Omental fat pad (tissue), 4 donors: ENCODE results near the gene PIK3R1. TPM values are rescaled to one million over a fixed set of nuclear protein-coding genes. Genes with fewer than 3 reads are reported as not detected.

Experiments used
- ATAC-seq: fragments of 150-250 bp; one replicate; pipeline ENCODE4 v1.9.1; 2016; ENCODE audit warnings: mild to moderate bottlenecking, moderate library complexity; ENCODE audit not compliant: low FRiP score
- DNase-seq: peaks from one replicate; pipeline ENCODE4 v3.0.0-alpha.2; 2019; ENCODE audit warnings: low spot score
- total RNA-seq, 4 donors: library from RNA; depleted of rRNA; stranded (reverse); fragments of >200 nt; gene quantifications; one replicate each; pipeline ENCODE4 v1.1.0, GENCODE V29; 2016
- TF ChIP-seq, protein P1 (sequence below), 3 donors: fragments of 450-650 bp; IDR thresholded peaks; one replicate each; pipeline ENCODE4 v1.5.1; 2016 to 2017; ENCODE audit warnings: antibody characterized with exemption in 3 of 3, mild to moderate bottlenecking in 3 of 3, moderate library complexity in 2 of 3

PIK3R1 gene
- total RNA-seq, 4 donors from 2014 or later = 90.5 to 188 (median 148) TPM

DNA sequence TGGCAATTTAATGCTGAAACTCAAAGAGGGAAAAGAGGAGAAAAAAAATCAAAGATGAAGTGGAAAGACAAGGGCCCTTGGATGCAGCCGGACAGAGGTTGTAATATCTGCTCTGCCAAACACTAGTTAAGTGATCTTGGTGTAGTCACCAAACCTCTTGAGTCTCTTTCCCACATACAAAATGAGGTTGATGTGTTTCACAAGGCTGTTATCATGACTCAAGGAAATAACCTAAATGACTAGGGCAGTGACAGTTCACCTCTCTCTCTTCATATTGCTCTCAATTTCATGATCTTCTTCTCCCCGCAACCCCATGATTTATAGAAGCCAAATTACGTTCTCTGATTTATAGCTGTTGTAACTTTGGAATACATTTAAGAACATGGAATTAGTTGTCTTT, 44.9 kb downstream of the PIK3R1 start:
- DNase-seq (no peak), ATAC-seq (no peak)
- TF ChIP-seq, protein P1, sequence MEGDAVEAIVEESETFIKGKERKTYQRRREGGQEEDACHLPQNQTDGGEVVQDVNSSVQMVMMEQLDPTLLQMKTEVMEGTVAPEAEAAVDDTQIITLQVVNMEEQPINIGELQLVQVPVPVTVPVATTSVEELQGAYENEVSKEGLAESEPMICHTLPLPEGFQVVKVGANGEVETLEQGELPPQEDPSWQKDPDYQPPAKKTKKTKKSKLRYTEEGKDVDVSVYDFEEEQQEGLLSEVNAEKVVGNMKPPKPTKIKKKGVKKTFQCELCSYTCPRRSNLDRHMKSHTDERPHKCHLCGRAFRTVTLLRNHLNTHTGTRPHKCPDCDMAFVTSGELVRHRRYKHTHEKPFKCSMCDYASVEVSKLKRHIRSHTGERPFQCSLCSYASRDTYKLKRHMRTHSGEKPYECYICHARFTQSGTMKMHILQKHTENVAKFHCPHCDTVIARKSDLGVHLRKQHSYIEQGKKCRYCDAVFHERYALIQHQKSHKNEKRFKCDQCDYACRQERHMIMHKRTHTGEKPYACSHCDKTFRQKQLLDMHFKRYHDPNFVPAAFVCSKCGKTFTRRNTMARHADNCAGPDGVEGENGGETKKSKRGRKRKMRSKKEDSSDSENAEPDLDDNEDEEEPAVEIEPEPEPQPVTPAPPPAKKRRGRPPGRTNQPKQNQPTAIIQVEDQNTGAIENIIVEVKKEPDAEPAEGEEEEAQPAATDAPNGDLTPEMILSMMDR (IDR thresholded peaks at IDR 0.05) = no peak

GRCh38 chr5:68261169-68261568, 45.6 kb downstream of the PIK3R1 start:
- DNase-seq = no peak
- TF ChIP-seq, protein P1 (IDR thresholded peaks at IDR 0.05) = no peak
- no peak for ATAC-seq

DNA sequence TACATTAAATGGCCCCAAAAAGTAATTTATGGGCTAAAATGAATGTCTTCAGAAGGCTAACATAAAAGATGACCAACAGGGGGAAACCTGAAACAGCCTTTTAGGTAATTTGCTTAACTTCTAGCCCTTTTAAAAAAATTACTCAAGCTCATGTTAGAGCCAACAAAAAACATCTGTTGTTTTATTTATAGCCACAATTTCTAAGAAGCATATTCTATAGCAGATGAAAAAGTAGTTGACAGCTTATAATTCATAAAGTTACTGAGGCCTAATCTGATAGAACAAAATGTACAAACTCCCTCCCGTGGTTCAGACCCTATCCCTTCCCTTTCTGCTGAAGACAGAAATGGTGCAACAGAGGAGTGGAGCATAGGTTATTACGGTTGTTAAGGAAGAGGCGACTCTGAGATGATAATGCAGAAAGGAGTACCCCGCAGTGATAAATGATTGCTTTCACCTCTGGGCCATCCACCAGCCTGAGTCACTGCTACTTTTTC, 46.1 kb downstream of the PIK3R1 start:
- DNase-seq (no peak), ATAC-seq (peak; percentile 83)
- TF ChIP-seq, protein P1 (IDR thresholded peaks at IDR 0.05) = no peak

- TF ChIP-seq, protein P1 (IDR thresholded peaks at IDR 0.05) = no peak
- DNase-seq (no peak), ATAC-seq (no peak)
Measured at GRCh38 chr5:68264024-68264956, 48.7 kb downstream of the PIK3R1 start.

DNA sequence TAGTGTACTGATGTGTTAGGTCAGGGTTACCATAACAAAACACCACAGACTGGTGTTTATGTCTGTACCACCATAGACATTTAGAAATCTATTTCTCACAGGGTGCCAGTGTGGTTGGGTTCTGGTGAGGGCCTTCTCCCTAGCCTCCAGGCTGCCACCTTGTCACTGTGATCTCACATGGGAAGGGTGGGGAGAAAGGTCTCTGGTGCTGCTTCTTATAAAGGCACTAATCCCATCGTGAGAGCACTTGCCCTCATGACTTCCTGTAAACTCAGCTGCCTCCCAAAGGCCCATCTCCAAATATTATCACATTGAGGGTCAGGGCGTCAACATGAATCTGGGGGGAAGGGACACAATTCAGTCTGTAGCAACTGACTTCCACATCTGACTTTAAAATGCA, 49.8 kb downstream of the PIK3R1 start:
- ATAC-seq (no peak), DNase-seq (no peak)

DNA sequence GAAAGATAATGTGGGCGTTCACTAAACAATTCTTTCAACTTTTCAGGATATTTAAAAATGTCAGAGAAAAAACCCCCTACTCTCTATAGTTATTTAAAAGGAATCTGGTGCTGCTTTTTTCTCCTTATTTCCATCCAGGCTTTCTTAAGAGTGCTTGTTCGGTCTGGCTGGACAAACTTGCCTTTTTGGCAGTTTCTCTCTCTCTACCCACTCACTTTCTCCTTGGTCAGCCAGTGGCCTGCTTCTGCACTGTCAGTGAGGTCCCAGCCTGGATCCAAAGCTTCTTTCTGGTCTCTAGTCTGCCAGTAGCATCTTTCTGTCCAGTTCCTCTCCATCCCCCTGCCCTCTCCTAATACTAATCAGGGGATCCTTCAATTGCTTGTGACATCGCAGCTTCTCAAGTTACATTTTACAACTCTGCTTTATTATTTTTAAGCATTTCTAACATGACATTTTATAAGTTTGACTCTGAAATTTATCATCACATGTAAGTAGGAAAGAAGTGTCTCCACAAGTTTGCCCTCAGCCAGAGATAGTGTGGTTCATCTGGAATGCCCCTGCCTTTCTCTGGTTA, 50.4 kb downstream of the PIK3R1 start:
- ATAC-seq (no peak), DNase-seq (no peak)
- TF ChIP-seq, protein P1 (IDR thresholded peaks at IDR 0.05) = no peak

More for the DNA sequence above, 49.8 kb downstream of the PIK3R1 start:
- TF ChIP-seq, protein P1 (IDR thresholded peaks at IDR 0.05) = no peak
